ENCODE data around the gene CDYL2. TPM values are rescaled to one million over a fixed set of nuclear protein-coding genes. Genes with fewer than 3 reads are reported as not detected.

CDYL2 gene
- total and polyA plus RNA-seq, 2 experiments from 2014 or later: 2.1 to 5.2 TPM

DNA sequence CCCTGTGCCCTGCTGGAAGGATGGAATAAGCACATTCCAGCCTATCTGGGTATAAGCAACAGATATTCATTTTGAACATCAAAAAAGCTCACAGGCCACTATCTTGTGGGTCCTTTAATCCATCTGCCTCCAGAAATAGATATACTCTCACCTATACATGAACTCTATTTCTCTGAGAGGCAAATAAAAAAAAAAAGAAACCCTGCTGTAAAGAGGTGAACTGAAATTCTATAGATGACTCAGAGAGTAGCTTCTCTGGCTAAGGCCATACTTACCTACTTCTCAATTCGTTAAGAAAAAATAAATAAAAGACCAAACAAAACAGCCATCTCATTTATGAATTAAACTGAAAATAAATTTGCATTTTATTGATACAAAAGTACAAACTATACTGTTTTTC lies 177.3 kb downstream of the CDYL2 start:
- no peak for TF ChIP-seq EZH2 (IDR thresholded peaks at IDR 0.05; ENCODE audit: insufficient read depth, poor library complexity, severe bottlenecking)
- no peak for TF ChIP-seq EZH2phosphoT487 (IDR thresholded peaks at IDR 0.05; ENCODE audit: insufficient read depth, low read depth)
- Histone ChIP-seq H3K4me3 (no peak overlapping the region), H3K79me2 (ENCODE audit: insufficient read depth) (no peaks in the 10 kb centered on the region), H3K27ac (no peak overlapping the region), H3K4me1 (ENCODE audit: insufficient read depth) (no peaks in the 10 kb centered on the region), H2AFZ (no peak overlapping the region), H3F3A (ENCODE audit: insufficient read depth) (peaks cover 6% of the 10 kb centered on the region; the same call in 1 of the 2 replicates), H3K9me2 (ENCODE audit: insufficient read depth) (no peaks in the 10 kb centered on the region), H3K9me3 (ENCODE audit: low read depth) (no peaks in the 10 kb centered on the region), H3K4me2 (ENCODE audit: unreplicated experiment) (no peak overlapping the region), H4K20me1 (ENCODE audit: insufficient read depth) (no peaks in the 10 kb centered on the region), H3K27me3 (replicated peaks; ENCODE audit: insufficient read depth) (no peaks in the 10 kb centered on the region), H3K9ac (no peak overlapping the region), H3K36me3 (ENCODE audit: low read depth) (0 out of 2 replicates have a peak, but pooled peaks cover 3% of the 10 kb centered on the region)
- WGBS, 2 experiments (ENCODE audit: low coverage in 1 of 2, low lambda C conversion rate in 2 of 2, missing lambda C conversion rate in 2 of 2): 93 to 96% methylated on average over 1 of the region's 1 CpG
- in situ Hi-C loops (cut with MboI): no loop called here
- DNase-seq: no peak

DNA sequence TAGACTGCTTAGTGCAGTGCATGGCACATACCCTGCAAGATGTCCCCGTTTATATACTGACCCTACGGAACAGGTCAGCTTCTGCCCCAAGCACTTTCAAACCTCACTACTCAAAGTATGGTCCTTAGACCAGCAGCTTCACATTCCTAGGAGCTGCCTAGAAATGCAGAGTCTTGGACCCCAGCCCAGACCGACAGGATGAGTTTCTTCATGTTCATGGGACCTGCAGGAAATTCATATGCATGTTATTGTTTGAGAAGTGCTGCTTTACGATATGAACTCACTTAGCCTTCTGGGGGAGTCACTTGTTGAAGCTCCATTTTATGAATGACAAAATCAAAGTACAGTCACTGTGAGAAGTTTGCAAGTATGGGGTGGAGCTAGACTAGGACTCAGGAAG lies 181.0 kb downstream of the CDYL2 start:
- H3K9ac ChIP-seq: no peak overlapping the region
- no peaks in the 10 kb centered on the region for H4K20me1 ChIP-seq (ENCODE audit: insufficient read depth)
- no peaks in the 10 kb centered on the region for H3K79me2 ChIP-seq (ENCODE audit: insufficient read depth)
- WGBS, 2 experiments (ENCODE audit: low coverage in 1 of 2, low lambda C conversion rate in 2 of 2, missing lambda C conversion rate in 2 of 2): 76 to 85% methylated on average over 4 of the region's 4 CpGs
- in situ Hi-C loops (cut with MboI): no loop called here
- H3K36me3 ChIP-seq (ENCODE audit: low read depth): 0 out of 2 replicates have a peak, but pooled peaks cover 3% of the 10 kb centered on the region
- no peaks in the 10 kb centered on the region for H3K4me1 ChIP-seq (ENCODE audit: insufficient read depth)
- H3F3A ChIP-seq (ENCODE audit: insufficient read depth): no peaks in the 10 kb centered on the region
- H3K27me3 ChIP-seq (replicated peaks; ENCODE audit: insufficient read depth): no peaks in the 10 kb centered on the region
- H3K9me2 ChIP-seq (ENCODE audit: insufficient read depth): no peaks in the 10 kb centered on the region
- H3K4me2 ChIP-seq (ENCODE audit: unreplicated experiment): no peak overlapping the region
- no peak overlapping the region for H2AFZ ChIP-seq
- H3K4me3 ChIP-seq: no peak overlapping the region
- TF ChIP-seq EZH2 (IDR thresholded peaks at IDR 0.05; ENCODE audit: insufficient read depth, poor library complexity, severe bottlenecking): no peak
- no peak for TF ChIP-seq EZH2phosphoT487 (IDR thresholded peaks at IDR 0.05; ENCODE audit: insufficient read depth, low read depth)
- H3K9me3 ChIP-seq (ENCODE audit: low read depth): no peaks in the 10 kb centered on the region
- H3K27ac ChIP-seq: no peak overlapping the region
- DNase-seq: no peak

DNA sequence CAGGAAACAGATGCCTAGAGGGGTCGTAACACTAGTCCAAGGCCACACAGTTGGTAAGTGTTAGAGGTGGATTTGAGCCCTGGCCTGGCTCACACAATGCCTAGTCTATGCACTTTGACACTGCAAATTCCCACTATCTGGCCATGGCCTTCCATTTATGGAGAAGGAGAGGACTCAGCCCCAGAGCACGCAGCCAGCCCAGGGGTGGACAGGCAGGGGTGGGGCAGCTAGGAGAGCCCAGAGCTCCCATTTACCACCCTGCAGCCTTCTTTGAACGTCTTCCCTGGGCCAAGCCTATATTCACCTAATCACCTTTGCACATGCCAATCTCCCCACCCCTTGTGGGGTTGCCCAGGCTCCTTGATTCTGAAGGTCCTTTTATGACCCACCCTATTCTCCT lies 182.4 kb downstream of the CDYL2 start:
- Histone ChIP-seq H3K79me2 (ENCODE audit: insufficient read depth) (no peaks in the 10 kb centered on the region), H3K4me1 (ENCODE audit: insufficient read depth) (no peaks in the 10 kb centered on the region), H3K36me3 (ENCODE audit: low read depth) (0 out of 2 replicates have a peak, but pooled peaks cover 3% of the 10 kb centered on the region), H3K9me2 (ENCODE audit: insufficient read depth) (no peaks in the 10 kb centered on the region), H3K27me3 (replicated peaks; ENCODE audit: insufficient read depth) (no peaks in the 10 kb centered on the region), H3K9me3 (ENCODE audit: low read depth) (no peaks in the 10 kb centered on the region), H3K4me3 (no peak overlapping the region), H3F3A (ENCODE audit: insufficient read depth) (no peaks in the 10 kb centered on the region), H3K4me2 (ENCODE audit: unreplicated experiment) (no peak overlapping the region), H3K9ac (no peak overlapping the region), H2AFZ (no peak overlapping the region), H3K27ac (no peak overlapping the region), H4K20me1 (ENCODE audit: insufficient read depth) (no peaks in the 10 kb centered on the region)
- no peak for TF ChIP-seq EZH2phosphoT487 (IDR thresholded peaks at IDR 0.05; ENCODE audit: insufficient read depth, low read depth)
- no peak for TF ChIP-seq EZH2 (IDR thresholded peaks at IDR 0.05; ENCODE audit: insufficient read depth, poor library complexity, severe bottlenecking)
- DNase-seq: no peak
- WGBS, 2 experiments (ENCODE audit: low coverage in 1 of 2, low lambda C conversion rate in 2 of 2, missing lambda C conversion rate in 2 of 2): 90 to 91% methylated on average over 3 of the region's 3 CpGs
- in situ Hi-C loops (cut with MboI): no loop called here

DNA sequence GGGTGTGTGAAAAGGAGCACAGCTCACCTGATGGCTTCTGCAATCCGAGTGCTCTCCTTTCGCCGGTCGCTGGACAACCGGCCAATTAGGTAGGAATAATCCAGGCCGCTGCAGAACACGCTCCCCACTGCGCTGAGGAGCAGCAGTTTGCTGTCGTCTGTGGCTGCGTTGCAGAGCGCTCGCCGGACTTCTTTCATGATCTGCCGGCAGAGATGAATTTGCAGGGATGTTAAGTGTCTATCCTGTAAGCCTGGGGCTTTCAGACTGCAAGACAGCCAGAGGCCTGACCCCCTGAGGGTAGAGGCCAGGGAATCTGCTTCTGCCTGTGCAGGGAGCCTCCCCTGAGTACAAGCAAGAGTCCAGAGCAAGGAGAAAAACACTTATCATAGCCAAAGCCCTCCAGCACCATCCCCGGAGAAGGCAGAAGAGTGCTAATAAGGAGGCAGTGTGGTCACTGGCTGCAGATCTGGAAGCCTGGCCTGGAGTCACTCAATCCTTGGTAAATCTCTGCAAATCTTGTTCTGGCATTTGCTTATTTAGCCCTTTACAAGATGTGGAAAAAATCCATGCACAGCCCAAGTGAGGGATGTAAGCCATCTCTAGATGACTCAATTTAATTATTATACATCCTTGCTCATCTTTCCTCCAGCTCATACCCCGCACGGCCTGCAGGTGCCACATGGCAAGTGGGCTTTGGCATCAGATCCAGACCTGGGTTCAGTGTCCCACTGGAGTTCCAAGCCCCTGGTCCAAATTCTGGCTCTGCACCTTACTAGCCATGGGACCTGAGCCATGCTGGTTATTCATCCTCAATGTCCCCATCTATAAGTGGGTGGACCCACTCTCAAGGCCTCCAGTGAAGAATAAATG lies 183.4 kb downstream of the CDYL2 start:
- 0 out of 2 replicates have a peak, but pooled peaks cover 3% of the 10 kb centered on the region for H3K36me3 ChIP-seq (ENCODE audit: low read depth)
- no peak overlapping the region for H3K4me3 ChIP-seq
- H3K9me2 ChIP-seq (ENCODE audit: insufficient read depth): no peaks in the 10 kb centered on the region
- no peaks in the 10 kb centered on the region for H3F3A ChIP-seq (ENCODE audit: insufficient read depth)
- TF ChIP-seq EZH2 (IDR thresholded peaks at IDR 0.05; ENCODE audit: insufficient read depth, poor library complexity, severe bottlenecking) (no peak), EZH2phosphoT487 (IDR thresholded peaks at IDR 0.05; ENCODE audit: insufficient read depth, low read depth) (no peak)
- WGBS, 2 experiments (ENCODE audit: low coverage in 1 of 2, low lambda C conversion rate in 2 of 2, missing lambda C conversion rate in 2 of 2): 90 to 91% methylated on average over 17 of the region's 17 CpGs
- H2AFZ ChIP-seq: no peak overlapping the region
- H4K20me1 ChIP-seq (ENCODE audit: insufficient read depth): no peaks in the 10 kb centered on the region
- in situ Hi-C loops (cut with MboI): no loop called here
- H3K27ac ChIP-seq: no peak overlapping the region
- H3K27me3 ChIP-seq (replicated peaks; ENCODE audit: insufficient read depth): no peaks in the 10 kb centered on the region
- no peak overlapping the region for H3K9ac ChIP-seq
- no peaks in the 10 kb centered on the region for H3K9me3 ChIP-seq (ENCODE audit: low read depth)
- no peak for DNase-seq
- H3K4me1 ChIP-seq (ENCODE audit: insufficient read depth): no peaks in the 10 kb centered on the region
- no peaks in the 10 kb centered on the region for H3K79me2 ChIP-seq (ENCODE audit: insufficient read depth)
- no peak overlapping the region for H3K4me2 ChIP-seq (ENCODE audit: unreplicated experiment)
